ENCODE results near the gene ERAL1. TPM values are rescaled to one million over a fixed set of nuclear protein-coding genes. Genes with fewer than 3 reads are reported as not detected.
A peak's percentile ranks its signal among the peaks of the same experiment; 100 is the strongest.

ERAL1 gene
- total RNA-seq, 1 donor from 2014 or later, result 31.8 TPM

DNA sequence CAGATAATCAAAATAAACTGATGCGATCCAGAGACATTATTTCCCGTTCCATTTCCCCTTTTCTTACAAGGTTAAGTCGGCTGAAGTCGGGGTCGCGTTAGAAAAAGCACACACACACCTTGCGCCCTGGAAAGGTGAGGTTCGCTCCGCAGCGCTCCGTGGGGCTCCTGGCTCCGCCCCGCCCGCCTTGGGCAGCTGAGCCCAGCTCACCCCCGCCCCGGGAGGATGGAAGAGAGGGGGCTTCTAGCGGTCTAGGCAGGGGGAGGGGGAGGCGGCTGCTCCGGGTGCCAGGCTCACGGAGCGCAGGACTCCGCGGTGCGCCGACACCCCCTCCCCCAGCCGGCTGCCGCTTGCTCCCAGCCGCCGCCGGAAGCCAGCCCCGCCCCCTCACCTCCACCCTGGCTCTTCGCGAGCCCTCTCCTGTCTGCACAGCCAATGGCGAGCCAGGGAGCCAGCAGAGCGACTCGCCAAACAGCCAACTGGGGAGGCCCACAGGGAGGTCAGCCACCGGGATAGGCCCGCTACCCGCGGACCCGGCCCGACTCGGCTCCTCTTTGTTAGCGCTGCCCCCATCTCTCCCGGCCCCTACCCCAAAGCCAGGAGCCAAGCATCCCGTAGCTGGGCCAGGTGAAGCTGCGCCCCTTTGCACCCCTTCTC is 42.6 kb upstream of the ERAL1 start:
- peak; percentile 99 for DNase-seq (ENCODE audit: low spot score)
- H3K9me3 Mint-ChIP-seq (ENCODE audit: low read depth), result no peaks in the 10 kb centered on the region
- TF ChIP-seq, protein P1, sequence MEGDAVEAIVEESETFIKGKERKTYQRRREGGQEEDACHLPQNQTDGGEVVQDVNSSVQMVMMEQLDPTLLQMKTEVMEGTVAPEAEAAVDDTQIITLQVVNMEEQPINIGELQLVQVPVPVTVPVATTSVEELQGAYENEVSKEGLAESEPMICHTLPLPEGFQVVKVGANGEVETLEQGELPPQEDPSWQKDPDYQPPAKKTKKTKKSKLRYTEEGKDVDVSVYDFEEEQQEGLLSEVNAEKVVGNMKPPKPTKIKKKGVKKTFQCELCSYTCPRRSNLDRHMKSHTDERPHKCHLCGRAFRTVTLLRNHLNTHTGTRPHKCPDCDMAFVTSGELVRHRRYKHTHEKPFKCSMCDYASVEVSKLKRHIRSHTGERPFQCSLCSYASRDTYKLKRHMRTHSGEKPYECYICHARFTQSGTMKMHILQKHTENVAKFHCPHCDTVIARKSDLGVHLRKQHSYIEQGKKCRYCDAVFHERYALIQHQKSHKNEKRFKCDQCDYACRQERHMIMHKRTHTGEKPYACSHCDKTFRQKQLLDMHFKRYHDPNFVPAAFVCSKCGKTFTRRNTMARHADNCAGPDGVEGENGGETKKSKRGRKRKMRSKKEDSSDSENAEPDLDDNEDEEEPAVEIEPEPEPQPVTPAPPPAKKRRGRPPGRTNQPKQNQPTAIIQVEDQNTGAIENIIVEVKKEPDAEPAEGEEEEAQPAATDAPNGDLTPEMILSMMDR (IDR thresholded peaks at IDR 0.05), result no peak
- H3K27ac Mint-ChIP-seq (ENCODE audit: unreplicated experiment), result peak overlapping the region; percentile 99
- H3K4me1 Mint-ChIP-seq (ENCODE audit: low read depth), result peaks cover 42% of the 10 kb centered on the region
- H3K27me3 Mint-ChIP-seq (ENCODE audit: low read depth), result no peaks in the 10 kb centered on the region
- peak overlapping the region; percentile 85 for H3K4me3 Mint-ChIP-seq (ENCODE audit: unreplicated experiment)
- no peaks in the 10 kb centered on the region for H3K36me3 Mint-ChIP-seq (ENCODE audit: low read depth)

DNA sequence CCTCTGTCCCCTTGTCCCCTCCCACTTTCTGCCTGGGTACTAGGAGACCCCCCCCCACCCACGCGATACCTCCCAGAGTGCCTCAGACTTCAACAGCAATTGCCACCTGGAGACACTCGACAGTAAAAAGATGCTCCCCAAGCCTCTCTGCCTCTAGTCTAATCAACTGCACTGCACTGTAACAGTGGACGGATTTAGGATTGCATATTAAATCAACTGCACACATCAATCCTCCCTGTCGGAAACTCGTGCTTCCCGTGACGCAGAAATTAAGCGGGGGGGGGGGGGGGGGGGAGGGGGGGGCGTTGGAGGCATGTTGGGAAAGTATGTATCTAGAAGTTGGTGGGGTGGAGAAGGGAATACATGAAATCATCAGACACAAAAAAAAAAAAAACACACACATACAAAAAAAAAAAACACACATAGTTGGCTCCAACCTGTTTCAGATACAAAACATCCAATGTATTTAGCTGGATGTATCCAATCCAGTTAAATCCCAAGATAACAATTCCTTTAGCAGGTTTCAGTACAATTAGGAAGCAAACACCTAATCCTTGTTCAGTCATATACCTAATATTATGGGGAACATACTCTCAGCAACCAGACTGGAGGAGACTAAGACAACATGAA is 42.0 kb upstream of the ERAL1 start:
- Mint-ChIP-seq H3K4me3 (ENCODE audit: unreplicated experiment) (peak overlapping the region; percentile 85), H3K27ac (ENCODE audit: unreplicated experiment) (peak overlapping the region; percentile 99), H3K36me3 (ENCODE audit: low read depth) (no peaks in the 10 kb centered on the region), H3K9me3 (ENCODE audit: low read depth) (no peaks in the 10 kb centered on the region), H3K27me3 (ENCODE audit: low read depth) (no peaks in the 10 kb centered on the region), H3K4me1 (ENCODE audit: low read depth) (peaks cover 36% of the 10 kb centered on the region)
- DNase-seq (ENCODE audit: low spot score), result no peak
- TF ChIP-seq, protein P1 (IDR thresholded peaks at IDR 0.05), result no peak

DNA sequence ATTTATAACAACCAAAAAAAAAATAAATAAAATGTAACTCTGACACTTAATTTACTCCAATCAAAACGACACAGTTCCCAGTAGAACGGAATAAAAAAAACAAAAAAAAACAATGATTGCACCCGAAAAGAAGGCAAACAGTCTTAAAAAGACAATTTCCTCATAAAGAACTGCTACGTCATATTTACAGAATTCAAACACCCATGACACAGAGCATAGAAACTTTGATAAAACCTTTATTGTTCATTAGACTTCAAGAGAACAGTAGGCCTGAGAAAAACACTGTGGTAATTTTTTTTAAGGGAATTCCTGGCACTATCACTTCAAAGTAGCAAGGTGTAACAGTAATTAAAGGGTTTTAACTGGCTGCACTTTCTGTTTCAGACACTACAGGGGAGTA is 38.3 kb upstream of the ERAL1 start:
- Mint-ChIP-seq H3K27me3 (ENCODE audit: low read depth) (no peaks in the 10 kb centered on the region), H3K36me3 (ENCODE audit: low read depth) (no peaks in the 10 kb centered on the region), H3K27ac (ENCODE audit: unreplicated experiment) (no peak overlapping the region), H3K9me3 (ENCODE audit: low read depth) (no peaks in the 10 kb centered on the region), H3K4me1 (ENCODE audit: low read depth) (peaks cover 12% of the 10 kb centered on the region), H3K4me3 (ENCODE audit: unreplicated experiment) (no peak overlapping the region)
- TF ChIP-seq, protein P1 (IDR thresholded peaks at IDR 0.05), result no peak
- no peak for DNase-seq (ENCODE audit: low spot score)

DNA sequence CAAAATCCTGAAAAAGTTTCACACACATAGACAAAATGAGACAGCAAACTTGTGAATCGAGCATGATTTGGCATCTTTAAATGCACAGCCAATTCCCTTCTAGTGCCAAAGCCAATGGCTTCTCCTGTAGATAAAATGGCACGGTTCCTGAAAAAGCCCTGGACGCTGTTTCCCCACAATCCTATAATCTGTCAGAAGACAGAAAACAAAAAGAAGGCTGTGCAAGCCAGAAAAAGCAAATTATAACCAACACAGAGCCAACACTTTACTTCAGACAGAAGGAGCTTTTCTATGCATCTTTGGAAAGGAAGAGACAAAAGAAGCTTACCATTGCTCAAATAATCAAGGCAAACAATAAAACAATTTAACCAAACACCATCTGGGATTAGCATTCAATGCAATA is 36.0 kb upstream of the ERAL1 start:
- H3K4me1 Mint-ChIP-seq (ENCODE audit: low read depth), result peaks cover 13% of the 10 kb centered on the region
- no peaks in the 10 kb centered on the region for H3K36me3 Mint-ChIP-seq (ENCODE audit: low read depth)
- no peak for DNase-seq (ENCODE audit: low spot score)
- TF ChIP-seq, protein P1 (IDR thresholded peaks at IDR 0.05), result no peak
- H3K27me3 Mint-ChIP-seq (ENCODE audit: low read depth), result no peaks in the 10 kb centered on the region
- H3K9me3 Mint-ChIP-seq (ENCODE audit: low read depth), result no peaks in the 10 kb centered on the region
- H3K4me3 Mint-ChIP-seq (ENCODE audit: unreplicated experiment), result no peak overlapping the region
- H3K27ac Mint-ChIP-seq (ENCODE audit: unreplicated experiment), result no peak overlapping the region

DNA sequence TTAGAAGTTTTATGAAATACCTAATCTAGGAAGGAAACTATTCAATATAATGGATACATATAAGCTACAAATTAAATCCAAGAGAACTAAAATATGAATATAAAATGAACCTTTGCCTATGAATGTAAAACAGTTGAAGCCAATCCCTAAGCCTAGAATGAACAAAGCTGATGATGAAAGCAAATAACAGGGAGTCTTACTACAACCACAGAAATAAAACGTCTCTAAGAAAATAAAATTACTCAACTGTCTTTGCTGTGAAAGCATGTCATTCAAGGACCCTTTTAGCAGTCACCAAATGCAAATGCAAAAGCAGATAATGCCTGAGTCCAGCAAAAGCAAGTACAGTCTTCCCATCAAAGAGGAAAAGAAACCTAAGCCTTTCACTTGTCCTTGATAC is 35.2 kb upstream of the ERAL1 start:
- Mint-ChIP-seq H3K27ac (ENCODE audit: unreplicated experiment) (no peak overlapping the region), H3K4me1 (ENCODE audit: low read depth) (peaks cover 18% of the 10 kb centered on the region), H3K27me3 (ENCODE audit: low read depth) (no peaks in the 10 kb centered on the region), H3K9me3 (ENCODE audit: low read depth) (no peaks in the 10 kb centered on the region), H3K4me3 (ENCODE audit: unreplicated experiment) (no peak overlapping the region), H3K36me3 (ENCODE audit: low read depth) (no peaks in the 10 kb centered on the region)
- DNase-seq (ENCODE audit: low spot score), result no peak
- TF ChIP-seq, protein P1 (IDR thresholded peaks at IDR 0.05), result no peak

Measured in chondrocyte (in vitro differentiated cells).